DMS 273 (cell line): ENCODE results near the gene PNMA6E.
"Not testable (repeated sequence)": the region's sequence is repeated elsewhere in the genome, so short reads cannot be mapped to it uniquely, and the experiment has no call there.

Experiments used
- DNase-seq: peaks from one replicate; lab custom pipeline; 2025; ENCODE audit not compliant: unreplicated experiment; lab: John Stamatoyannopoulos, UW

PNMA6E gene

DNA sequence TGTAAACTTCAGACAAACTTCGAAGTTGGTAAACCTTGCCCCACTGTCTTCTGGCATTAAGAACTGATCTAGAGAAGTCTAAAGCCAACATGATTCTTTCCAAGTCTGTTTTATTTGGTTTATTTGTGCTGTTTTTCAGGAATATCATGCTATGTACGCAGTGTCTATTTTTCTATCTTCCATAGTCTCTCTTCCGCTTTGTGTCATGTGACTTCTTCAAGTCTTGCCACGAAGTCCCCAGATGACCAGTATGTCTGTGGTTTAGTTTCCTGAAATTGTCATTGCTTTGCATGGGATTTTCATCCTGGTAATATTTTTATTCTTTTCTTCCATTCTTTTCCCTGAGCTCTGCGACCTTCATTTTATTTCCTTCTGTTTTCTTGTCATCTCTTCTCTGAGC lies 15.1 kb downstream of the PNMA6E start:
- DNase-seq, result no peak

DNA sequence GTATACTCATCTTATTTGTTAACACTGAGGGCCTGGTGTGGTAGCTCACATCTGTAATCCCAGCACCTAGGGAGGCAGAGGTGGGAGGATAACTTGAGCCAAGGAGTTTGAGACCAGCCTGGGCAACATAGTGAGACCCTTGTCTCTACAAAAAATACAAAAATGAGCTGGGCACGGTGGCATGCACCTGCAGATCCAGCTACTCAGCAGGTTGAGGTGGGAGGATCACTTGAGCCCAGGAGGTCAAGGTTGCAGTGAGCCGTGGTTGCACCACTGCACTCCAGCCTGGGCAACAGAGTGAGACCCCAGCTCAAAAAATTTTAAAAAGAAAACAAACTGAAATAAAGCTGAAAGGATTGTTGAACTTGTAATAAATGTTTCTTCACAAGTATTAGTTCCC lies 16.2 kb downstream of the PNMA6E start:
- not testable (repeated sequence) for DNase-seq

DNA sequence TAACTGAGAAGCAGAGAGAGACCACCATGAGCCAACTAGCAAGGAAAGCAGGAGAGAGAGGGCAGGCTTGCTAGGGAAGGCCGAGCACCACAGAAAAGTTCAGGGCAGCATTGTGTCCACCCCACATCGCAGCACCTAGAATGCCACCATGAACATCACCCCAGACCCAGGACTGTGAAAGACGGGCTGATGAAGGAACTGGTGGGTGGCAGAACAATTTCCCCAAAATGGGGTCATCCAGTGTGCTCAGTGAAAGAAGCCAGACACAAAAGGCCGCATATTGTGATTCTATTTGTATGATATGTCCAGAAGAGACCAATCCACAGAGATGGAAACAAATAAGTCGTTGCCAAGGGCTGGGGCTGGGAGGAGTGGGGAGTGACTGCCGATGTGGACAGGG lies 16.8 kb downstream of the PNMA6E start:
- no peak for DNase-seq

DNA sequence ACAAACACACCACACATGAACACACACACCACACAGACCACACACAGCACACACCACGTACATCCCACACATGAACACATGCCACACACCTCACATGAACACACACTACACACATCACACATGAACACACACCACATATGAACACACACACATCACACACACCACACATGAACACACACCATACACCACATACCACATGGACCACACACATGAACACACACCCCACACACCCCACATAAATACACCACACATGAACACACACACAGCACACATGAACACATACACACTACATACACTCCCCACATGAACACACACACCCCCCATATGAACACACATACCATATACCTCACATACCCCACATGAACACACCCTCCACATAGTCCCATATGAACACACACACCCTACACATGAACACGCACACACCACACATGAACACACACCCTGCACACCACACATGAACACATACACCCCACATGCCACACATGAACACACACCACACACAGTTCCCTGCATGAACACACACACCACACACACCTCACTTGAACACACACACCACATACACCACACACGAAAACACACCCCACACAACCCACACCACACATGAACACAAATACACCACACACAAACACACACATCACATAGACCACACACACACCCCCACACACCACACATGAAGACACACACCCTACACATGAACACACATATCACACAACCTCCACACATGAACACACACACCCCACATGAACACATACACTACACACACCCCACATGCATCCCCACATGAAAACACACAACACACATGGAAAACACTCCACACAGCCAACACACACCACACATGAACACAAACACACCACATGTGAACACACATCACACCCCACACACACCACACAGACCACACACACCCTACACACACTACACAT lies 18.3 kb downstream of the PNMA6E start:
- no peak for DNase-seq

DNA sequence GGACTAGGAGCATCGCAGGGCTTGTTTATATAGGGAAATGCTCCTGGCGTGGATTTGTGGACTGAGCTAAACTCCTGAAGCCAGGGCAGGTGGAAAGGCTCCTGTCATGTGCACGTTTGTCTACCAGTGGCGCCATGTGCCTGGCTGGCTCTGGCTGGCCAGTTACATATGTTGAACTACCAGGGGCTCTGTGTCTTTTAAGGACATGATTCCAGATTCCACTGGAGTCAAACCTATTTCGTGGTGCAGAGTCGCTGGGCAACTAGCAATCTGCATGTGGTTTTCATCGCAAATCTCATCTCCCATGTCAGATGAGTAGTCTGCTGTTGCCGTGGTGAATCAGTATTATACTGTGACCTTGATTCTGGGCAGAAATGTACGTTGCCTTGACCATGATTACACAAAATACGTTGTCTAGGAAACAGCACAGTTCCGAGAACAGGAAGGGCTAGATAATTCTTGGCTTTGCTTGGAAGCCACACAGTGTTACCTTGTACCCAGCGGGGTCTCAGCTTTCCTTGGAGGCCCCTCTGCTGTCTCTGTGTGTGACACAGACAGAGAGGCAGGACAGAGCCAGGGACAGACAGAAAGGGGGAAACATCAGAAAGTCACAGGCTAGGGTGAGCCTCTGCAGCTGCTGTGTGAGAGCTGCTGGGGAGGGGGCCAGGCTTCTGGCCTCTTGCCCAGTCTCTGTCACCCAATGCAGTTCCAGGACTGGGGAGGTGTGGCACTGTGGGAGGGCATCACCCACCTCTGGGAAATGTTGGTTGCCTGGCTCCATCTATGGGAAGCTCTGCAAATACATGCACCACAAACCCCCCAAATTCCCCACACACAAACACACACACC lies 19.2 kb downstream of the PNMA6E start:
- peak; percentile 90 for DNase-seq

DNA sequence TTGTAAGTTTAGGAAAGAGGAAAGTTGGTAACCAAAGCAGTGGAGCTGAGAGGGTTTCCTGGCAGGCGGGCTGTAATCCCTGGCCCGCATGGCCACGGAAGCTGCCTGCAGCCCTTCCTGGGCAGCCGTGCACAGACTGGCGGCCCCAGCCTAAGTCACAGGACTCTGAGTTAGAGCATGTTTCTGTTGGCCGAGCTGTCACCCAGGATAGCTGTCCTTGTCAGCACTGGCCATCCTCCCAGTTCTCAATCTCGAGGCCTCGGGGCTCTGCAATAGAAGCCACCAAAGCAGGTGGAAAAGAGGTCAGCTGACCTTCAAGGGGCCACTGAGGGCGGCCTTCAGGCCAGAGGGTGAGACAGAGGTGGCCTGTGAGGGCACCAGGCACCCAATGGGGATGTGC lies 20.5 kb downstream of the PNMA6E start:
- DNase-seq, result no peak

DNA sequence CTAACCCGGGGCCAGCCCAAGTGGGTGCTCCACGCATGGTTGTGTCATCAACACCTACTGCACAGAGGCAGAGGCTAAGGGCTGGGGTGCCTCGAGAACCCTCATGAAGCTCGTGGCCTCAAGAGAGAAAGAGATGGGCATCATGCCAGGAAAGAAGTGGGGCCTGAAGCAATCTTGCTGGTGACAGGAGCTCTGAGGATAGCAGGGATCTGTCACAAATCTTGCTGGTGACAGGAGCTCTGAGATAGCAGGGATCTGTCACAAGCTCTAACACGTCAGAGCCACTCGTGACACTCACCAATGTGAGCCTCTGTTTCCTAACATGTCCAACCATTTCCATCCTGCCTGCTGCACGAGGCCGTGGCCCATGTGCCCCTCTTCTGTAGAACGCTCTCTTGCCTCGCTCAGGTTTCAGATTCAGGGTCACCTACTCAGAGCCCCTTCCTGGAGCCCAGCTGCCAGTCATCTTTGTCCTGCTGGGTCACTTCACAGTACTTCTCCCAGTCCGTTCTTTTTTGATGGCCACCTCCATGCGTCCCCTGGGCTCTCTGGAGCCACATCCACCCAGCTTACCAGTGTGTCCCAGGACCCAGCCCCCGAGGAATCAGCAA lies 21.1 kb downstream of the PNMA6E start:
- peak; percentile 25 for DNase-seq

DNA sequence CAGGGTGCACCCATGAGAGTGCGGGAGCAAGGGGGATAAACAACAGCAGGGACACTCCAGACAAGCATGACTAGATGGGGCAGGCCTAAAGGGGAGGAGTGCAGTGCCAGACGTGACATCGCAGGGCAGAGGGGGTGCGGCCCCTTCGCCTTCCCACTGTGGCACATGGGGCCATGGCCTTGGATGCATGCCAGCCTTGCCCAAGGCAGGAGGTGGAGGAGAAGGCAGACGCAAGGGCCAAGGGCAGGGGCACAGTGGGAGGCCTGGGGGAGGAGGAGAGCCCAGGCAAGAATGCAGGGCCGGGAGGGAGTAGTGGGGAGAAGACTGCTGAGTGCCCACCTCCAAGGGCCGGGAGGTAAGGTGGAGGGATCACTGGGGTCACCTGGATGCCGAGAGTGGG lies 21.6 kb downstream of the PNMA6E start:
- no peak for DNase-seq

DNA sequence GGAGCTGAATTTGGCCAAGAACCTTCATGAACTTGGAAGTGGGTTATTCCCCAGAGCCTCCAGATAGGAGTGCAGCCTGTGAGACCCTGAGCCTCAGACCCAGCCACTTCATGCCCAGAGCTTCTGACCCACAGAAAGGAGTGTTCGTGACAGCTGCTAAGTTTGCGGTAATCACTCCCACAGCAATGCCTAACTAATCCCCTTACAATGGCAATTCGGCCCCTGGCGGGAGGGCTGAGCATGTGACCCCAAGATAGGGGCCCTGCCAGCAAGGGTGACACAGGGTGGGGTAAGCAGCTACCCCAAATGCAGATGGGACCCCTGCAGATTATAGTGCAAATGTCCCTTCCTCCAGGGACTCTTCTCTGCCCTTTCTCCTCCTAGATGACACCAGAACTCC lies 22.5 kb downstream of the PNMA6E start:
- no peak for DNase-seq

DNA sequence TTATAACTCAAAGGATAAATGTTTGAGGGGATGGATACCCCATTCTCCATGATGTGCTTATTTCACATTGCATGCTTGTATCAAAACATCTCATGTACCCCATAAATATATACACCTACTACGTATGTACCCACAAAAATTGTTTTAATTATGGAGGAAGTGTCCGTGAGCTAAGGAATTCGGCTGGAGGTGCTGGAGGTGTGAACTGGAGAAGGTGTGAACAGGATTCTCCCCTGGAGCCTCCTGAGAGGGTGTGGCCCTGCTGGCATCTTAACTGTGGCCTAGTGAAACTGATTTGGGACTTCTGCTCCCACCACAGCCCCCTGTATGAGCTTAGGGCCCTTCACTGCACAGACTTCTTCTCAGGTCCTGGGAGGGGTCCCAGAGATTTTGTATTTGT lies 23.4 kb downstream of the PNMA6E start:
- DNase-seq, result no peak

DNA sequence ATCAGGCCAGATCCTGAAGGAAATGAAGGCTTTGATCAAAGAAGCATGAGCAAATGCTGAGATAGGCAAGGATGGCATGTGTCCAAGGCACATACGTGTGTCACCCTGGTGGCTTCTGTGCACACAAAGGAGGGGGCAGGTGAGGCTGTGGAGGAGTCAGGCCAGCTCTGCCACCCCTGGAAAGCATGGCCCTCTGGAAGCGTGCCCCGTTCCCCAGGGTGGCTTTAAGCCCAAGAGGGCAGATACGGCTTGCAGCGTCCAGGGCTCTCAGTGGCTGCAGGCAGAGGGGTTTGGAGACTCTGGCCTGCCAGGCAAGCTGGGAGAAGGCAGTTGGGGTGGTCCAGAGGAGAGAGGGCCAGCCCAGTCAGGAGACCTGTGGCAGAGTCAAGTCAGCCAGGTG lies 25.6 kb downstream of the PNMA6E start:
- DNase-seq, result no peak

DNA sequence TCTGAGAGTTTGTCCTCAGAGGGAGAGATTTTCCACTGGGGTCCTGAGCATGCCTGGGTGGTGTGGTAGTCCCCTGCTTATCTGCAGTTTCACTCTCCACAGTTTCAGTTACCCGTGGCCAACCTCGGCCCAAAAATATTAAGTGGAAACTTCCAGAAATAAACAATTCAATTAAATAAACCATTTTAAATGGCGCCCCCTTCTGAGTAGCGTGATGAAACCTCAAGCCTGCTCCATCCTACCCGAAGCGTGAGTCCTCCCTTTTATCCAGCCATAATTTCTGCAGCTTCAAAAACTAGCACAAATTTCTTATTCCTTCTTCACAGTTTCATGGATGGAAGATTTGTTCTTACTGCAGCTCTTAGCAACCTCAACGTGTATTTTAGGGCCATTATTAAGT lies 26.7 kb downstream of the PNMA6E start:
- no peak for DNase-seq

DNA sequence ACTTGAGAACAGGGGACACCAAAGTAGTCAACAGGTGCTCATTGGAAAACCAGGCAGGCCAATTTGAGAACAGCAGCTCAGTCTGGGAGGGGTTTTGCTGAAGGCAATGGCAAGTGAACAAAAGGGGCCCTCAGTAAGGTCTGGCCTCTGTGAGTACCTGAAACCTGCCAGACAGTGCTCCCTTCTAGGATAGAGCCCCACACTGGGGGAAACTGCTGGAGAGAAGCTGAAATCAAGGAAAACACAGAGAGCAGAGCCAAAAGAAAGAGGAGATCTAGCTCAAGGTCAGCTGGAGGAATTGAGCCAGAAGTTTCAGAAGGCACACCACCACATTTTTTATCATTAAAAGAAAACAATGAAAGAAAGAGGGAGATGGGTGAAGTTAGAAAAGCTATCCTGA lies 28.2 kb downstream of the PNMA6E start:
- DNase-seq, result no peak

DNA sequence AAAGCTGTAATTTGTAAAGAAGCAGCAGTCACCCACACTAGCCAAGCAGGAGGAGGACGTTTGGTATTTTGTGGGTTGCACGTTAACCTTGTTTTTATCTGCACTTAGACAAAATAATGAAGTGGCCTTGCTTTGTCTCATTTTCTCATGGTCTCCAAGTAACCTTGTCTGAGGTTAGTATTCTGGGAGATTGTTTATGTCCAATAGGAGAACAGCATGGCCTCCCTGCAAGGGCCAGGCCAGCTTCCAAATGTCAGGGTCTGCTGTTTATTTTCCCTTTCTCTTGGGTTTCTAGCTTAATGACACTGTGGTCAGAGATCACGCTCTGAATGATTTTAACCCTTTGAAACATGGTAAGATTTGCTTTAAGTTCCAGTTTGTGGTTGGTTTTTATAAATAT lies 29.9 kb downstream of the PNMA6E start:
- no peak for DNase-seq

DNA sequence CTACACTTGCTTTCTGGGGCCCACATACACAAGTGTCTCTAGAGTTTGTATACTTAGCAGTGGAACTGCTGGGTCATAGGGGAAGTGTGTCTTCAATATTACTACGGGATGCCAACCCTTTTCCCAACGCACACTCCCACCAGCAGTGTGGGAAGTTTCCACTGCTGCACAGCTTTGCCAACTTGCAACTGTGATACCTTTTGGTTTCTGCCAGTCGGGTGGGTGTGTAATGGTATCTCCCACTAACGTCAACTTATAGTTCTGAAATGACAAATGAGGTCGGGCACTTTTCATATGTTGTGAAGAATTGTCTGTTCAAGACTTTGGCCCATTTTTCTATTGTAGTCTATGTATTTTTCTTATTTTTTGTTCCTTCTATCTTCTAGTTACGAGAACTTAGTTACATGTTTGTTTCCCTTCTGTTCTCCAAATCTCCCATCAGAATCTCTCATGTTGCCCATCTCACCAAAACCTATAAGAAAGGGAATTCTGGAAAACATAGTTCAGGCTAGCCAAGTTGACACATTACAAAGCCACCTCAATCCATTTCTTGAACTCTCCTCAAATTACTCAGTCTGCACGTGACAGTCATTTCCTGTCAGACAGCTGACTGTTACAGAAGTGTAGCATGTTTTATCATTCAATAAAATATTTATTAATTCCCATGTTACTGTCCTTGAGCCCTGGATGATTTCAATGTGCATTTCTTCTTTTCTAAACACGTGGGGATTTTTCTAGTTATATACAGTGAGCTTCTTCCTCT lies 30.7 kb downstream of the PNMA6E start:
- no peak for DNase-seq

DNA sequence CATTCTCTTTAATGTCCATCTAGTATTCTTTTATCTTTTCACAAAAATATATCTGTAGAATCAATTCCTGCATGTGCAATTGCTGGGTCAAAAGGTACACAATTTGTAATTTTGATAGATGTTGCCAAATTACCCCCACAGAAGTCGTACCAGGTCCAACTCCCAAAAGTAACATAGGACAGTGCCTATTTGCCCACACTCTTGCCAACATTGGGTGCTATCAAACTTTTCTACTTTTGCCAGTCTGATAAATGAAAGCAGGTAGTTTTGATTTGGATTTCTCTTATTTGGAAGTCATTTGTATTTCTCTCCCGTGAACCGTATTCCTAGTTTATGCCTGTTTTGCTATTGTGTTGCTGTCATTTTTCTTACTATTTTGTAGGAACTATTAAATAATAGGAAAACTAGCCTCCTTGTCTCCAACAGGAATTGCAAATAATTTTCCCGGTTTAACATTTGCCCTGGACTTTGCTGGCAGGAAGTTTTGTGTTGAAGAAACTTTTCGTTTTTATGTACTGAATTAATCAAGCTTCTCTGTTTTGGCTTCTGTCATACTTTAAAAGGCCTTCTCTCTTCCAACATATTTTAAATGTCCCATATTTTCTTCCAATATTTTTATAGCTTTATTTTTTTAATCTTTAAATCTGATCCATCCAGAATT lies 34.1 kb downstream of the PNMA6E start:
- no peak for DNase-seq

DNA sequence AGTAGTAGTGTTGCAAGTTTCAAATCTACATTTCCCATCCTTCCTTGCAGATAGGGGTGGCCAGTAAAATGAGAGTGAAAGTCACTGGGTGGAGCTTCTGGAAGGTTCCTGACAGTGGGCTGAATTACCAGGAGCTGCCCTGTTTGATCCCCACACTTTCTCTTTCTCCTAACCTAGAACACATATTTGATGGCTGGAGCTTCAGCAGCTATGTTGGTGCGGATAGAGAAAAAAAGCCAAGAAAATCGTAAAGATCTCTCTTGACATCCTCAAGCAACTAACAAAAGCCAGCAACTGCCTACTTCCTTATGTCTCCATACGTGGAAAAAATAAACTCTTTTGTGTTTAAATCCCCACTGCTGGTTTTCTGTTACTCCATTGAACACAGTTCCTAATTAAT lies 35.0 kb downstream of the PNMA6E start:
- no peak for DNase-seq

DNA sequence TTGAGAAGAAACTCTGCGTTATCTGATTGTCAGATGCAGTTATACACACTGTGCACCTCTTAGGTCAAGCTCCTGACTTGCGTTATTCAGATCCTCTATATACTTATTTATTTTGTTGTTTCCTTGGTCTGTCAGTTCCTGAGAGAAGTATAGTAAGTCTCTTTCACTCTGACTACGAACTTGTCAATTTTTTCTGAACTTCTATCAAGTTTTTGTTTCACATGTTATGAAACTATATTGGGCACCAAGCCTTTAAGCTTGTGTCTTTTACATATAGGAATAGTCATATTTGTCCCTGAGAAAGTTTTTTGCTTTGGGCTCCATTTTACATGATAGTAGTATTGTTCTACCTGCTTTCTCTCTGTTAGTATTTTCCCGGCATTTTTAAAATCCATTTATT lies 35.5 kb downstream of the PNMA6E start:
- no peak for DNase-seq

DNA sequence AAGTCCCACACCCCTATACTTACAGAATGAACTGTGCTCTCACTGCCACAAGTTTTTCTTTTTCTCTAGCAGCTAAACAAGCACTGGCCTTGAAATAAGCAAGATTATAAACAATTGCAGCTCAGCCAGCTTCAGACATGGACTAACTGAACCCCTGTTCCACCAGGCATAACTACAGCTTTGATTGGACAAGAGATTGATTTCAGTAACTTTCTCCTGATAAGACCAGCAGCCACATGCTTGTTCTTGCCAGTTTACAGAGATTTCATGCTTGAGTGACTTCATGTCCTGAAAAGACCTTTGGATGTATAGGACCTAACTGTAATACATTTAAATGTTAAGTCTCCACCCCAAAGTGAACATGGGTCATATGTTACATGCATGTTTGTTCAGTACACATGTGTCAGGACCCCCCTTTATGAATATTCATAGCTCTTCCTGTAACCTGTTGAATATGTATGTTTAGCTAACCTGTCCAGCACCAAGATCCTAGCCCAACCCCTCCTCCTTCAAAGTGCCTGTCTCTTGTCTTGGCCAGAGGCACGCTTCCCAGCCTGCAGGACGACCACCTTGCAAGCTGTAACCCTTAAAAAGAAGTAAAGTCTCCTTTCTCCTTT lies 39.3 kb downstream of the PNMA6E start:
- peak; percentile 87 for DNase-seq

DNA sequence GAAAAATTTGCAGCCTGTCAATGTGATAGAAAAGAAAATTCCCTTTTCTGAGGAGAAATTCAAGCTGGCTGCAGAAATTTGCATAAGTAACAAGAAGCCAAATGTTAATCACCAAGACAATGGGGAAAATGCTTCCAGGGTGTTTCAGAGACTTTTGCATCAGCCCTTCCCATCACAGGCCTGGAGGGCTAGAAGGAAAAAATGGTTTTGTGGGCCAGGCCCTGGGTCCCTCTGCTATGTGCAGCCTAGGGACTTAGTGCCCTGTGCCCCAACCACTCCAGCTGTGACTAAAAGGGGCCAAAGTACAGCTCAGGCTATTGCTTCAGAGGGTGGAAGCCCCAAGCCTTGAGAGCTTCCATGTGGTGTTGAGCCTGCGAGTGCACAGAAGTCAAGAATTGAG lies 43.3 kb downstream of the PNMA6E start:
- no peak for DNase-seq
